Muscle layer of duodenum (tissue), 2 donors: ENCODE results near the gene BOLA1.
"Not testable (repeated sequence)": the region's sequence is repeated elsewhere in the genome, so short reads cannot be mapped to it uniquely, and the experiment has no call there.

Source experiments
- H3K27ac ChIP-seq: one replicate; pipeline ENCODE4 v1.7.0; 2013; ENCODE audit warnings: mild to moderate bottlenecking, low read length
- H3K27me3 ChIP-seq: one replicate; pipeline ENCODE4 v1.7.0; 2013; ENCODE audit warnings: low read depth, mild to moderate bottlenecking, control low read depth, low read length
- H3K36me3 ChIP-seq, 2 donors: one replicate each; pipeline ENCODE4 v1.7.0; 2013; ENCODE audit warnings: low read length in 2 of 2, control low read depth in 1 of 2, mild to moderate bottlenecking in 1 of 2; ENCODE audit not compliant: insufficient read depth in 2 of 2, control insufficient read depth in 1 of 2
- H3K4me1 ChIP-seq, 2 donors: one replicate each; pipeline ENCODE4 v1.7.0; 2013; ENCODE audit warnings: low read length in 2 of 2, mild to moderate bottlenecking in 2 of 2, control low read depth in 1 of 2, moderate library complexity in 1 of 2; ENCODE audit not compliant: insufficient read depth in 2 of 2, control insufficient read depth in 1 of 2
- H3K4me3 ChIP-seq, 2 donors: one replicate each; pipeline ENCODE4 v1.7.0; 2013; ENCODE audit warnings: low read length in 2 of 2, low read depth in 1 of 2, mild to moderate bottlenecking in 1 of 2
- H3K9me3 ChIP-seq, 2 donors: one replicate each; pipeline ENCODE4 v1.7.0; 2013; ENCODE audit warnings: low read length in 2 of 2, control low read depth in 1 of 2, mild to moderate bottlenecking in 1 of 2; ENCODE audit not compliant: control insufficient read depth in 1 of 2
- donor health status: healthy.

The BOLA1 gene

GRCh38 chr1:149934356-149934755, 35.0 kb downstream of the BOLA1 start:
- Histone ChIP-seq H3K27me3 (no peaks in the 10 kb centered on the region), H3K4me3 (no peak overlapping the region), H3K36me3 (peaks cover 17 to 21% of the 10 kb centered on the region in 2 donors), H3K4me1 (peaks cover 10 to 32% of the 10 kb centered on the region in 2 donors), H3K9me3 (no peaks in the 10 kb centered on the region), H3K27ac (peak overlapping the region; percentile 88)

GRCh38 chr1:149936170-149936991, 37.0 kb downstream of the BOLA1 start, which contains the start of gene MTMR11:
MTMR11 (minus strand) TSS chr1:149936879; CDS start chr1:149936647, 232 bp downstream.
- Histone ChIP-seq H3K27me3 (no peaks in the 10 kb centered on the region), H3K4me1 (peaks cover 10 to 32% of the 10 kb centered on the region in 2 donors), H3K27ac (peak within 1 kb of the TSS; percentile 88), H3K4me3 (peak within 1 kb of the TSS; percentile 81 to 94), H3K36me3 (peaks cover 11% of the 10 kb centered on the region in 2 donors), H3K9me3 (no peaks in the 10 kb centered on the region)

GRCh38 chr1:149936992-149937705, 37.8 kb downstream of the BOLA1 start:
- H3K27me3 ChIP-seq = no peaks in the 10 kb centered on the region
- H3K4me1 ChIP-seq = peaks cover 10 to 35% of the 10 kb centered on the region in 2 donors
- H3K36me3 ChIP-seq = peaks cover 3% of the 10 kb centered on the region in 2 donors
- peak overlapping the region; percentile 81 to 94 for H3K4me3 ChIP-seq
- peak overlapping the region; percentile 88 for H3K27ac ChIP-seq
- no peaks in the 10 kb centered on the region for H3K9me3 ChIP-seq

- Histone ChIP-seq H3K4me3 (peak overlapping the region in 1 of 2 donors; percentile 81), H3K36me3 (no peaks in the 10 kb centered on the region), H3K4me1 (peaks cover 10 to 38% of the 10 kb centered on the region in 2 donors), H3K9me3 (no peaks in the 10 kb centered on the region), H3K27ac (peak overlapping the region; percentile 88), H3K27me3 (no peaks in the 10 kb centered on the region)
These were observed 38.4 kb downstream of the BOLA1 start for GRCh38 chr1:149937759-149938158.

- Histone ChIP-seq H3K4me3 (peak overlapping the region; percentile 11 to 38), H3K4me1 (peaks cover 10 to 38% of the 10 kb centered on the region in 2 donors), H3K27ac (peak overlapping the region; percentile 87)
- not testable (repeated sequence) for H3K27me3 ChIP-seq, H3K9me3 ChIP-seq, H3K36me3 ChIP-seq
These were observed 39.3 kb downstream of the BOLA1 start for GRCh38 chr1:149938668-149939003.

GRCh38 chr1:149940427-149940826, 41.1 kb downstream of the BOLA1 start:
- H3K9me3 ChIP-seq = no peaks in the 10 kb centered on the region
- peaks cover 10 to 37% of the 10 kb centered on the region in 2 donors for H3K4me1 ChIP-seq
- H3K27ac ChIP-seq = peak overlapping the region; percentile 87
- no peaks in the 10 kb centered on the region for H3K27me3 ChIP-seq
- H3K36me3 ChIP-seq = peaks cover 11 to 16% of the 10 kb centered on the region in 2 donors
- H3K4me3 ChIP-seq = no peak overlapping the region

- Histone ChIP-seq H3K27ac (no peak overlapping the region), H3K36me3 (peaks cover 12 to 29% of the 10 kb centered on the region in 2 donors), H3K27me3 (no peaks in the 10 kb centered on the region), H3K4me1 (peaks cover 9 to 26% of the 10 kb centered on the region in 2 donors), H3K4me3 (no peak overlapping the region), H3K9me3 (no peaks in the 10 kb centered on the region)
These were observed 42.8 kb downstream of the BOLA1 start for GRCh38 chr1:149942207-149942606.

GRCh38 chr1:149942885-149943284, 43.5 kb downstream of the BOLA1 start:
- peaks cover 12 to 31% of the 10 kb centered on the region in 2 donors for H3K36me3 ChIP-seq
- no peaks in the 10 kb centered on the region for H3K9me3 ChIP-seq
- no peak overlapping the region for H3K4me3 ChIP-seq
- H3K27me3 ChIP-seq = no peaks in the 10 kb centered on the region
- H3K27ac ChIP-seq = no peak overlapping the region
- H3K4me1 ChIP-seq = peaks cover 2 to 19% of the 10 kb centered on the region in 2 donors

GRCh38 chr1:149945206-149945605, 45.8 kb downstream of the BOLA1 start:
- H3K36me3 ChIP-seq = peaks cover 16 to 48% of the 10 kb centered on the region in 2 donors
- H3K9me3 ChIP-seq = no peaks in the 10 kb centered on the region
- no peak overlapping the region for H3K4me3 ChIP-seq

GRCh38 chr1:149949911-149950310, 50.5 kb downstream of the BOLA1 start:
- no peak overlapping the region for H3K27ac ChIP-seq
- H3K36me3 ChIP-seq = peaks cover 11 to 40% of the 10 kb centered on the region in 2 donors
- H3K9me3 ChIP-seq = no peaks in the 10 kb centered on the region
- H3K27me3 ChIP-seq = no peaks in the 10 kb centered on the region
- H3K4me1 ChIP-seq = no peaks in the 10 kb centered on the region
- no peak overlapping the region for H3K4me3 ChIP-seq

More at GRCh38 chr1:149945206-149945605, 45.8 kb downstream of the BOLA1 start:
- no peak overlapping the region for H3K27ac ChIP-seq
- H3K27me3 ChIP-seq = no peaks in the 10 kb centered on the region
- H3K4me1 ChIP-seq = peaks cover 0 to 6% of the 10 kb centered on the region in 2 donors
